HFFc6 (cell line): ENCODE measurements around the gene HOXC13. TPM values are rescaled to one million over a fixed set of nuclear protein-coding genes. Genes with fewer than 3 reads are reported as not detected.

ENCODE experiments used
- DNase-seq: peaks from one replicate; pipeline ENCODE4 v3.0.0-alpha.2; 2018
- H3K27ac Mint-ChIP-seq: 2 replicates; pipeline ENCODE4 v1.8.0; 2020; ENCODE audit warnings: mild to moderate bottlenecking, mixed read lengths
- H3K27me3 Mint-ChIP-seq: 2 replicates; pipeline ENCODE4 v1.8.0; 2021; ENCODE audit warnings: mild to moderate bottlenecking, moderate library complexity, mixed read lengths; ENCODE audit not compliant: insufficient read depth
- H3K36me3 Mint-ChIP-seq: 2 replicates; pipeline ENCODE4 v1.8.0; 2021; ENCODE audit warnings: low read depth, mixed read lengths
- H3K4me1 Mint-ChIP-seq: 2 replicates; pipeline ENCODE4 v1.8.0; 2020; ENCODE audit warnings: low read depth, mixed read lengths
- H3K4me3 Mint-ChIP-seq: 2 replicates; pipeline ENCODE4 v1.8.0; 2020; ENCODE audit warnings: mild to moderate bottlenecking, moderate library complexity, mixed read lengths
- H3K9me3 Mint-ChIP-seq: 2 replicates; pipeline ENCODE4 v1.8.0; 2020; ENCODE audit warnings: mild to moderate bottlenecking, mixed read lengths
- CTCF ChIP-seq: fragments of 200-600 bp; sonication (generic); IDR thresholded peaks from 2 replicates; pipeline ENCODE4 v1.5.0; 2021; ENCODE audit warnings: antibody characterized with exemption, mild to moderate bottlenecking
- total RNA-seq, 6 experiments: library from RNA; stranded (reverse); fragmentation: NEBNext Ultra II Directional; extraction: Animal tissue kit (Norgen Biotek cat#: 25700); gene quantifications; 2 replicates in 1 of 6; 3 replicates in 5 of 6; pipeline ENCODE4 v1.2.3, GENCODE V29; 2021

Gene HOXC13
- total RNA-seq, 6 experiments from 2014 or later, result not detected

- DNase-seq, result no peak
- Mint-ChIP-seq H3K27me3 (peaks cover 77% of the 10 kb centered on the region), H3K4me1 (peaks cover 6% of the 10 kb centered on the region), H3K36me3 (0 out of 2 replicates have a peak, but pooled peaks cover 5% of the 10 kb centered on the region), H3K4me3 (no peak overlapping the region), H3K9me3 (no peaks in the 10 kb centered on the region; the same call in 1 of the 2 replicates), H3K27ac (no peak overlapping the region)
- no peak for TF ChIP-seq CTCF
Measured at GRCh38 chr12:53951577-53952334, 13.1 kb downstream of the HOXC13 start.

GRCh38 chr12:53952335-53952694 lies 13.7 kb downstream of the HOXC13 start:
- Mint-ChIP-seq H3K36me3 (0 out of 2 replicates have a peak, but pooled peaks cover 5% of the 10 kb centered on the region), H3K4me3 (no peak overlapping the region), H3K27me3 (peaks cover 79% of the 10 kb centered on the region), H3K27ac (no peak overlapping the region), H3K9me3 (no peaks in the 10 kb centered on the region; the same call in 1 of the 2 replicates), H3K4me1 (peaks cover 6% of the 10 kb centered on the region)
- TF ChIP-seq CTCF, result no peak
- DNase-seq, result no peak

GRCh38 chr12:53952871-53953734 lies 14.5 kb downstream of the HOXC13 start:
- H3K4me3 Mint-ChIP-seq, result no peak overlapping the region
- no peak for TF ChIP-seq CTCF
- peaks cover 6% of the 10 kb centered on the region for H3K4me1 Mint-ChIP-seq
- H3K9me3 Mint-ChIP-seq, result no peaks in the 10 kb centered on the region; the same call in 1 of the 2 replicates
- 0 out of 2 replicates have a peak, but pooled peaks cover 5% of the 10 kb centered on the region for H3K36me3 Mint-ChIP-seq
- DNase-seq, result no peak
- no peak overlapping the region for H3K27ac Mint-ChIP-seq
- peaks cover 74% of the 10 kb centered on the region for H3K27me3 Mint-ChIP-seq

- no peaks in the 10 kb centered on the region for H3K9me3 Mint-ChIP-seq
- no peak overlapping the region for H3K27ac Mint-ChIP-seq
- H3K27me3 Mint-ChIP-seq, result peaks cover 71% of the 10 kb centered on the region
- H3K4me3 Mint-ChIP-seq, result no peak overlapping the region
- peaks cover 6% of the 10 kb centered on the region for H3K4me1 Mint-ChIP-seq
- 0 out of 2 replicates have a peak, but pooled peaks cover 5% of the 10 kb centered on the region for H3K36me3 Mint-ChIP-seq
- DNase-seq, result no peak
- TF ChIP-seq CTCF, result no peak
Measured at GRCh38 chr12:53953831-53954693, 15.4 kb downstream of the HOXC13 start.

- Mint-ChIP-seq H3K9me3 (no peaks in the 10 kb centered on the region), H3K27me3 (peaks cover 71% of the 10 kb centered on the region), H3K4me3 (no peak within 1 kb of the TSS), H3K4me1 (peaks cover 6% of the 10 kb centered on the region), H3K36me3 (0 out of 2 replicates have a peak, but pooled peaks cover 5% of the 10 kb centered on the region), H3K27ac (no peak within 1 kb of the TSS)
- TF ChIP-seq CTCF, result no peak
- no peak for DNase-seq
Measured at GRCh38 chr12:53954694-53955035, 16.0 kb downstream of the HOXC13 start, which contains the start of gene HOXC12. Gene HOXC12, plus strand, starts transcription at chr12:53954903. Its CDS starts 27 bp downstream, at chr12:53954930.
